Measurements from ENCODE around the gene ZNF668.

Gene ZNF668

GRCh38 chr16:31073970-31074813, at the start of gene ZNF668, which contains the start of gene ZNF646:
Gene ZNF668 (minus strand): TSS chr16:31074240. CDS start chr16:31064459, 9,781 bp downstream.
Gene ZNF646 (plus strand): TSS chr16:31074422. CDS start chr16:31076325, 1,903 bp downstream.
- DNase-seq (ENCODE audit: low read depth in 2 of 2) = peak; percentile 99
- H3K4me3 ChIP-seq (replicated peaks in 1 of 2; ENCODE audit: low read depth in 2 of 2, low read length in 2 of 2) = peak within 1 kb of the TSS; percentile 92 to 97

GRCh38 chr16:31120129-31120528, 46.1 kb upstream of the ZNF668 start:
- DNase-seq (ENCODE audit: low read depth in 2 of 2) = no peak
- TF ChIP-seq CTCF (IDR thresholded peaks at IDR 0.05; ENCODE audit: low read depth, low read length) = no peak
- H3K4me3 ChIP-seq (replicated peaks in 1 of 2; ENCODE audit: low read depth in 2 of 2, low read length in 2 of 2) = no peak overlapping the region

More at GRCh38 chr16:31073970-31074813, at the start of gene ZNF668, which contains the start of gene ZNF646:
- no peak for TF ChIP-seq CTCF (IDR thresholded peaks at IDR 0.05; ENCODE audit: low read depth, low read length)

- no peak for TF ChIP-seq CTCF (IDR thresholded peaks at IDR 0.05; ENCODE audit: low read depth, low read length)
- H3K4me3 ChIP-seq (replicated peaks in 1 of 2; ENCODE audit: low read depth in 2 of 2, low read length in 2 of 2) = peak overlapping the region; percentile 60 to 66
- peak; percentile 65 to 91 for DNase-seq (ENCODE audit: low read depth in 2 of 2)
Measured at GRCh38 chr16:31118223-31119155, 44.4 kb upstream of the ZNF668 start.

GRCh38 chr16:31117384-31118222, 43.6 kb upstream of the ZNF668 start, which contains the start of gene KAT8:
Gene KAT8 (plus strand): TSS chr16:31117664. CDS start chr16:31117682, 18 bp downstream.
- DNase-seq (ENCODE audit: low read depth in 2 of 2) = peak; percentile 99
- H3K4me3 ChIP-seq (replicated peaks in 1 of 2; ENCODE audit: low read depth in 2 of 2, low read length in 2 of 2) = peak within 1 kb of the TSS; percentile 60 to 66
- TF ChIP-seq CTCF (IDR thresholded peaks at IDR 0.05; ENCODE audit: low read depth, low read length) = no peak

- no peak for DNase-seq (ENCODE audit: low read depth in 2 of 2)
- TF ChIP-seq CTCF (IDR thresholded peaks at IDR 0.05; ENCODE audit: low read depth, low read length) = no peak
- no peak overlapping the region for H3K4me3 ChIP-seq (replicated peaks in 1 of 2; ENCODE audit: low read depth in 2 of 2, low read length in 2 of 2)
Measured at GRCh38 chr16:31114468-31114867, 40.4 kb upstream of the ZNF668 start.

Measured in cardiac fibroblast (primary cell).